Adipocyte (in vitro differentiated cells): ENCODE results near the gene SACM1L.
"Not testable (repeated sequence)": the region's sequence is repeated elsewhere in the genome, so short reads cannot be mapped to it uniquely, and the experiment has no call there.

Experiments used
- DNase-seq: peaks from one replicate; pipeline ENCODE4 v3.0.0-alpha.2; 2015; ENCODE audit warnings: low read depth
- H3K27me3 ChIP-seq: replicated peaks from 2 replicates; pipeline ENCODE4 v1.7.0; 2013; ENCODE audit warnings: mild to moderate bottlenecking, low read length, moderate library complexity; ENCODE audit not compliant: control insufficient read depth, insufficient read depth
- H3K36me3 ChIP-seq: 2 replicates; pipeline ENCODE4 v1.7.0; 2013; ENCODE audit warnings: low read length, mild to moderate bottlenecking, moderate library complexity; ENCODE audit not compliant: control insufficient read depth, insufficient read depth, severe bottlenecking
- H3K4me1 ChIP-seq: 2 replicates; pipeline ENCODE4 v1.7.0; 2013; ENCODE audit warnings: mild to moderate bottlenecking, low read length, moderate library complexity; ENCODE audit not compliant: control insufficient read depth, insufficient read depth
- H3K4me3 ChIP-seq: 2 replicates; pipeline ENCODE4 v1.7.0; 2013; ENCODE audit warnings: mild to moderate bottlenecking, low read length, moderate library complexity
- H3K9ac ChIP-seq: 2 replicates; pipeline ENCODE4 v1.7.0; 2013; ENCODE audit warnings: mild to moderate bottlenecking, low read length, moderate library complexity
- H3K9me3 ChIP-seq: 2 replicates; pipeline ENCODE4 v1.7.0; 2013; ENCODE audit warnings: mild to moderate bottlenecking, low read length, moderate library complexity; ENCODE audit not compliant: control insufficient read depth

Gene SACM1L

DNA sequence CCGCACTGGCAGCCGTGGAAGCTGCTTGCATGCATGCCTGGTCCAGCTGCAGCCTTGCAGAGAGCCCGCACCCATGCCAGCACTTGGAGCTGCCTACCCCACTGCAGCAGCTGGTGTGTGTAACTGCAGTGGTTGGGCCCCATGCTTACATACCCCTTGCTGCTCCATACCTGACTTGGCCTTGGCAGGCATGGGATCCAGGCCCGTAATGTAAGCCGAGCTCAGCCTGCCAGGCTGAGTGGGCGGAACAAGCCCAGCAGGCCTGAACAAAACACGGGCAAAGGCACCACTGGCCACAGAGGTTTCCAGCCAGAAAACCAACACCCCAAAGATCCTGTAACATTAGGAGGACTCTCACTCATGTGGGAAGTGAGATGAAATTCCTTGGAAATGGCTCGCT lies 58.9 kb downstream of the SACM1L start:
- no peaks in the 10 kb centered on the region for H3K4me1 ChIP-seq
- H3K4me3 ChIP-seq, result no peak overlapping the region
- no peak for DNase-seq
- no peak overlapping the region for H3K9ac ChIP-seq
- H3K27me3 ChIP-seq, result no peaks in the 10 kb centered on the region
- H3K9me3 ChIP-seq, result no peaks in the 10 kb centered on the region
- peaks cover 39% of the 10 kb centered on the region for H3K36me3 ChIP-seq

DNA sequence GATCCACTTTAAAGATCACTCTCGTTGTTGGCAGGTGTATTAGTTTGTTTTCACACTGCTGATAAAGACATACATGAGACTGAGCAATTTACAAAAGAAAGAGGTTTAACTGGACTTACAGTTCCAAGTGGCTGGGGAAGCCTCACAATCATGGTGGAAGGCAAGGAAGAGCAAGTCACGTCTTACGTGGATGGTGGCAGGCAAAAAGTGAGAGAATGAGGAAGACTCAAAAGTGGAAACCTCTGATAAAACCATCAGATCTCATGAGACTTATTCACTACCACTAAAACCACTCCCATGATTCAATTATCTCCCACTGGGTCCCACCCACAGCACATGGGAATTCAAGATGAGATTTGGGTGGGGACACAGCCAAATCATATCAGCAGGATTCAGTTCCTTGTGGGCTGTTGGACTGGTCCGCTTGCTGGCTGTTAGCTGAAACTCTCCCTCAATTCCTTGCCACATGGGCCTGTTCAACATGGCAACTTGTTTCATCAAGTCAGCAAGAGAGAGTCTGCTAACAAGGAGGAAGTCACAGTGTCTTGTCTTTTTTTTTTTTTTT lies 59.9 kb downstream of the SACM1L start:
- H3K9me3 ChIP-seq, H3K4me1 ChIP-seq, H3K9ac ChIP-seq, H3K27me3 ChIP-seq, H3K4me3 ChIP-seq, DNase-seq: not testable (repeated sequence)
- peaks cover 28% of the 10 kb centered on the region for H3K36me3 ChIP-seq

DNA sequence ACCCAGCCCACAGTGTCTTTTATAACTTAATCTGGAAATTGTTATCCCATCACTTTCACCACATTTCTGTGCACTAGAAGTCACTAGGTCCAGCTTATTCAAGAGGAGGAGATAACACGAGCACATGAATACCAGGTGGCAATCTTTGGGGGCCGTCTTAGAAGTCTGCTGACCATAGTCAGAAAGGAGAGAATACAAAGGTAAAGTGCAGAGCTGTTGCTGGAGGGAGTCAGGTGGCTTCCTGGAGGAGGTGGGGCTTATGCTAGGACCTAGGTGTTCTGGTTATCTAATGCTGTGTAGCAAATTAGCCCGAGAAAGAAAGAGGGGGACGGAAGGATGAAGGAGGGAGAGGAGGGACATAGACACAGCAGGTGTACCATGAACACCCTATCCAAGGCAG lies 60.7 kb downstream of the SACM1L start:
- Histone ChIP-seq H3K4me3 (no peak overlapping the region), H3K9me3 (no peaks in the 10 kb centered on the region), H3K9ac (no peak overlapping the region), H3K36me3 (peaks cover 21% of the 10 kb centered on the region), H3K4me1 (no peaks in the 10 kb centered on the region), H3K27me3 (no peaks in the 10 kb centered on the region)
- no peak for DNase-seq

DNA sequence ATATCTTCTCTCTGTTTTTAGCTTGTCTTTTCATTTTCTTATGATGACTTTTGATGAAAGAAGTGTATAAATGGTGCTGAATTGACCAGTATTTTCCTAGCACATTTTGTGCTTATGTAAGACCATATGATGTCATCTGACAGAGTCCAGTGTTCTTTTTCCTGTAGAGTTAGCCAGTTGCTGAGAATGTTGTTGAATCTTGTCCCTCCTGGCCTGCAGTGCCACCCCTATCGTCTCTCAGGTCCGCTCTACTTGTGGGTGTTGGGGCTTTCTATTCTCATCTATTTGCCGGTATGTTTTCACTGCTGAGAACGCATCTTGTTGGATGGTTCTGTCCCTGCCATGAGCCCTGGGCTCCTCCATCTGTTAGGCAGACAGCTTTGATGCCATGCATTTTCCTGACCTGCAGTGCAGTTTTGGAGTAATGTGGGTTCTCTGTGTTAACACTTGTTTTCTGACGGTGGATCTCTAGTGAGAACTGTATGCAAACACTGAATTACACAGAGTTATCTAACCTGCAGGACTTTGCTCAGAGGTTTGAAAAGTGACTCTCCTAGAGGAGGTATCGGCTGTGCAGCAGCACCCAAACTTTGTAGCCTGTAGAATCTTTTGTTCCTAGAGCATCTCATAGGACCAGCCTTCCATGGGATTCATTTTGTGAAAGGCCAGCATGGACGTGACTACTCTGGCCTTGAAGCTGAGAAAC lies 62.5 kb downstream of the SACM1L start:
- DNase-seq, result no peak
- no peaks in the 10 kb centered on the region for H3K27me3 ChIP-seq
- H3K9me3 ChIP-seq, result no peaks in the 10 kb centered on the region

DNA sequence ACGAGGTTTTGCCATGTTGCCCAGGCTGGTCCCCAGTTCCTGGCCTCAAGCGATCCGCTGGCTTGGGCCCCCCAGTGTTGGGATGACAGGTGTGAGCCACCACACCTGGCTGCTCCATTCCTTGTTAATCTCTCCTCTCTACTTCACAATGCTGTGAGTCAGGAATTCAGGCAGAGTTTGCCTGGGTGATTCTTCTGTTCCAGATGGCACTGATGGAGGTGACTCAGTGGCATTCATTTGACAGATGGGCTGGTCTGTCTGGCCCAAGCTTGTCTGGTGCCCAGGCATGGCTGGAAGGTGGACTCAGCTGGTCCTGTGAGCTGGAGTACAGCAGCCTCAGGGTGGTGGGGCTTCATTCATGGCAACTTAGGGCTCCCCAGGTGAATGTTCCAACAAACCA lies 63.9 kb downstream of the SACM1L start:
- H3K27me3 ChIP-seq, result no peaks in the 10 kb centered on the region
- H3K9ac ChIP-seq, result no peak overlapping the region
- DNase-seq, result no peak
- no peaks in the 10 kb centered on the region for H3K4me1 ChIP-seq
- no peaks in the 10 kb centered on the region for H3K36me3 ChIP-seq
- H3K4me3 ChIP-seq, result no peak overlapping the region
- no peaks in the 10 kb centered on the region for H3K9me3 ChIP-seq

More for the DNA sequence above, 62.5 kb downstream of the SACM1L start:
- H3K4me1 ChIP-seq, result no peaks in the 10 kb centered on the region
- no peak overlapping the region for H3K9ac ChIP-seq
- H3K4me3 ChIP-seq, result no peak overlapping the region
- peaks cover 10% of the 10 kb centered on the region for H3K36me3 ChIP-seq

DNA sequence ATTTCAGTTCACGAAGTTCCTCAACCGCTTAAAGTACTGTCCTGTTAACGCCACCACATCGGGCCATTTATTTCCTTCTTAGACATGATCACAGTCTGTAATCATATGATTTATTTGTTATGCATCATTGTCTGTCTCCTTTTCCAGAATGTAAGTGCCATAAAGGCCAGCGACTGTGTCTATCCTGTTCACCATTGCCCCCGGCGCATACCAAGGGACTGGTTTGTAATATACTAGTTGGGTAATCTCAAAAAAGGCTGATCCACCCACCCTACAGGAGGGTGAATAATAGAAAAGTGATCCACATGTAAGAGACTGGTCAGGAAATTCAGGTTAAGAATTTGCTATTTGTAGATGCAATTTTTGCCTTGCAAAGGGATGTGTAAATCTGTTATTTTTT lies 65.3 kb downstream of the SACM1L start:
- DNase-seq, result no peak
- Histone ChIP-seq H3K9me3 (no peaks in the 10 kb centered on the region), H3K9ac (no peak overlapping the region), H3K27me3 (peaks cover 9% of the 10 kb centered on the region), H3K4me3 (no peak overlapping the region), H3K36me3 (no peaks in the 10 kb centered on the region), H3K4me1 (no peaks in the 10 kb centered on the region)

DNA sequence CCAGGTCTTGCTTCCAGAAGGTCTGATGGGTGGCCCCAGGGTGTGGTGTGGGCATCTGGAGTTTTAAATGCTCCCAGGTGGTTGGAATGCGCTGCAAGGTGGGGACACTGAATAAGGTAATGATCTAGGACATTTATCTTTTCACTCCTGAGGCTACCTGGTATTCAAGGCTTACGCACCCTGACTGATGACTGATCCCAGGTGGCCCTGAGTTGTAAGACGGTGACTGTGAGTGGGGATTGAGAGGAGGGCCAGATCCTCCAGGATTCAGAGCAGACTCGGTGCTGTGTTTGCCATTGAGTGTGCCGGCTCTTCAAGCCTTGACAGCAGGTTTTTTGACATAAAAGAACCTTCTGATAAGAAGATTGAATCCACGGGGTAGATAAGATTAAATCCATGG lies 66.9 kb downstream of the SACM1L start:
- no peak overlapping the region for H3K9ac ChIP-seq
- no peak overlapping the region for H3K4me3 ChIP-seq
- no peak for DNase-seq
- no peaks in the 10 kb centered on the region for H3K36me3 ChIP-seq
- no peaks in the 10 kb centered on the region for H3K9me3 ChIP-seq
- H3K4me1 ChIP-seq, result no peaks in the 10 kb centered on the region
- peaks cover 22% of the 10 kb centered on the region for H3K27me3 ChIP-seq

DNA sequence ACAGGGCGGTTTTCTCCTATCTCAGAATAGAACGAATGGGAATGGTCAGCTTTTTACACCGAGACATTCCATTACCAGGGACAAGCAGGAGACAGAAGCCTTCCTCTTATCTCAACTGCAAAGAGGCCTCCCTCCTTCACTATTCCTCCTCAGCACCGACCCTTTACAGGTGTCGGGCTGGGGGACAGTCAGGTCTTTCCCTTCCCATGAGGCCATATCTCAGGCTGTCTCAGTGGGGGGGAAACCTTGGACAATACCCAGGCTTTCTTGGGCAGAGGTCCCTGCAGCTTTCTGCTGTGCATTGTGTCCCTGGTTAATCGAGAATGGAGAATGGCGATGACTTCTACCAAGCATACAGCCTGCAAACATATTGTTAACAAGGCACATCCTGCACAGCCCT lies 67.9 kb downstream of the SACM1L start:
- DNase-seq, H3K9me3 ChIP-seq, H3K4me3 ChIP-seq, H3K9ac ChIP-seq, H3K4me1 ChIP-seq, H3K36me3 ChIP-seq: not testable (repeated sequence)
- H3K27me3 ChIP-seq, result peaks cover 24% of the 10 kb centered on the region

DNA sequence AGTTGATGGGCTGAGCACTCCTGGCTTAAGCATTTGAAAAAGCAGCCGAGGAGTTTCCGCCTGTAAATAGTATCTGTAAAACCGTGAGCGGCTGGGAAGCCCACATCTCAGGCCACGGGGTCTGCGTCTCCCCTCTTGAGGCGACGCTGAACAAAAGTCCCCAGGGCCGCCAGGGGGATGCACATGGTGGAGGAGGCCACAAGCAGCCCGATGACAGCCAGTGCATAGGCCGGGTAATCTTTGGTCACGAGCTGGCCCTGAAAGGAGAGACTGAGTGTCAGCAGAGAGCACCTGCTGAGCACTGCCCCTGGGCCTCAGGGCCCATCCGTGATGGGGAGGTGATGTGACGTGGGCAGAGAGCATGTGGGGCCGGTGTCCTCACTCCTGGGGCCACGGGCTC lies 69.7 kb downstream of the SACM1L start:
- H3K9ac ChIP-seq, result no peak overlapping the region
- H3K9me3 ChIP-seq, result no peaks in the 10 kb centered on the region
- H3K4me3 ChIP-seq, result no peak overlapping the region
- no peaks in the 10 kb centered on the region for H3K4me1 ChIP-seq
- peaks cover 32% of the 10 kb centered on the region for H3K27me3 ChIP-seq
- DNase-seq, result no peak
- no peaks in the 10 kb centered on the region for H3K36me3 ChIP-seq

DNA sequence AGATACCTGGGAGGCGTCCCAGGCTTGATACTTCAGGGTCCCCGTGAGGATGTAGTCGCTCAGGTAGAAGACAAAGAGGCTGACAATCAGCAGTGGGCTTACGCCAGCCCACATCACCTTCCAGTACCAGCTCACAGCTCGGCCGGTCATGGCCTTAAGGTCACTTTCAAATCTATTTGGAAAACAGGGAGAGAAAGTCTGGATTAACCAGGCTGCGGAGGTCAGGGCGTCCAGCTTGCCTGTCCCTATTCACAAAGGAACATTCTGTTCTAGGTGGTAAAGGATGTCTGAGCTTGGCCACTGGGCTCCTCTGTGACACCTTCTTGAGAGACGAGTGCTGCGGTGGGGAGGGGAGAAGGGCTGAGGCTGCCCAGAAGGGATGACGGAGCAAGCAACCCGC lies 70.7 kb downstream of the SACM1L start:
- Histone ChIP-seq H3K9me3 (no peaks in the 10 kb centered on the region), H3K4me3 (no peak overlapping the region), H3K36me3 (no peaks in the 10 kb centered on the region), H3K27me3 (peaks cover 32% of the 10 kb centered on the region), H3K9ac (no peak overlapping the region), H3K4me1 (no peaks in the 10 kb centered on the region)
- DNase-seq, result no peak

DNA sequence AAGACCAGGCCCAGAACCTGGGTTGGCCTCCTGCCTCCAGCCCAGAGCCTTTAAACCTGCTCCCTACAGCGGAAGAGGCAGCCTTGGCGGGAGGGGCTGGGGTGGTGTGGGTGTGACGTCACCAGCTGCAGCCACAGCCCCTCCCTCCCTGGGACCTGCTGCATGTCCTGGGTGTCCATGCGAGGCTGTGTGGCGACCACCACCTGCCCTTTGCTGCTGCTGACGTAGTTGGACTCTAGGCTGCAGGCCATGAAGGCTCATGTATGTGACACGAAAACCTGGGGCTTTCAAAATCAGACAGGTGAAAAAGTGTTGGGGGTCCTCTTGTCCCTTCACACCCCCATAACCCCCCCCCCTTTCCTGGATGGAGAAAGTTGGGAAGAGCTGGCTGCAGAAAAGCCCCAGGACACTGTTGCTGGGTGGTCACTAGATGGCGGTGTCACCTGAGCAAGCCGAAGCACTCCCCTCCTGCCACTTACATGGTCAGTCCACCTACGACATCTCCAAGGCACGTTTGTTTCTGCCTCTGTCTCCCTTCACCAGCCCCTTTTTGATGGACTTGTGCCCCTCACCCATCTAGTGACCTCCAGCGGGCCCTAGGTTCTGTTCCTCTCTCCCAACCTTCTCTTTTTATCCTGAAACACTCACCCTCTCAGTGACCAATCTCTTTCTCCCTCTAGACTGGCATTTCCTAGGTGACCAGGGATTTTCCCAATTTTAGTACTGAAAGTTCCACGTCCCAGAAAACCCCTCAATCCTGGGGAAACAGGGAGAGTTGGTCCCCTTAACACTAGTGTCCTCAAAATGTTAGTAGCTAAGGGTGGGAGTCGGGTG lies 71.9 kb downstream of the SACM1L start:
- Histone ChIP-seq H3K36me3 (no peaks in the 10 kb centered on the region), H3K9ac (no peak overlapping the region), H3K4me3 (no peak overlapping the region), H3K9me3 (no peaks in the 10 kb centered on the region), H3K27me3 (peaks cover 42% of the 10 kb centered on the region), H3K4me1 (no peaks in the 10 kb centered on the region)
- peak; percentile 73 for DNase-seq
